HG03025 (cell line): ENCODE measurements around the gene OPTN.
"Not testable (repeated sequence)": the region's sequence is repeated elsewhere in the genome, so short reads cannot be mapped to it uniquely, and the experiment has no call there.

ENCODE experiments used
- ATAC-seq: cut with Tn5 transposase; IDR thresholded peaks from one replicate; pipeline ENCODE4 v1.9.1; 2021; ENCODE audit warnings: mild to moderate bottlenecking, moderate library complexity; ENCODE audit not compliant: unreplicated experiment, low FRiP score

The OPTN gene

DNA sequence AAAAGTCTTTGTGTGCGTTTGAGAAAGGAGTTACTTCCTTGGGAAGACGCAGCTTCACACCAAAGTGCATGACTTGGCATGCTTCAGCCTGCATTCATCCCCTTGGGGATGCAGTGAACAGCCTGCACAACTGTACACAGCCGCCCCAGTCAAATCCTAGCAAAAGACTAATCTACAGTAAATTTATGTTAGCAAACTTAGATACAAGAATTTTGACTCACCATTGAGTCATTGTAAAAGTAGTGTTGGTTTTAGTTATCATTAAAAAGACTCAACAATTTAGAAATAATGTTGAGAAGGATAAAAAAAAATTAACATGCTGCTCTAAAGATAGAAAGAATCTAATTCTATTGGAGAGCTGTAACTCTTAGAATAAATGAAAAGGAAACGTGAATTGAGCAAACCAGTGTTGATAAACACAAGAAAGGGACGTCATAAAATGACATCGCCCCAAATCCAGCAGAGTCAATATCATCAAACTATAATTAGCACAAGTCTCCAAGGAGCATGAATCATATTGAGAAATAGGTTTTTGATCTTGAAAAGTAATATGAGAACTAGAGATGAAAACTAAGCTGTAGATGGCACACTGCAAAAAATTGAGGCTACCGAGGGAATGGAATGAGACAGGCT is 11.9 kb upstream of the OPTN start:
- no peak for ATAC-seq

GRCh38 chr10:13089345-13089744 is 10.6 kb upstream of the OPTN start:
- no peak for ATAC-seq

- ATAC-seq: no peak
Measured at GRCh38 chr10:13090289-13090688, 9.7 kb upstream of the OPTN start.

DNA sequence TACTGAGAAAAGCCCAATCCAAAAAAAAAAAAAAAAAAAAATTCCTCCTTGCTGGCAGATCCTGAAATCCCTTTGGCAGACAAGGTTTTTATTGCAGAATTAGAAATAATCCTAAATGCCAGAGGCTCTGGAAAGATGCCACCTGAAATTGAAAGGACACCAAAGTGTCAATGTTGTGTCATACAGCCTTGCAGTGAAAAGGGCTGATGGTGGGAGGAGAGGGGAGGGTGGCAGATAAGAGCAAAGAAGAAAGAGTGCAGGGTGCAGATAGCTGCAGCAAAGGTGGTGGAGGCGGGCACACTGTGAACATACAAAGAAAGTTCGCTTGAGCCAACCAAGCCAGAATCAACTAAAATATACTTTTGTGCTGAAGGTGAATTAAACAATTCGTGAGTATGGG is 8.2 kb upstream of the OPTN start:
- no peak for ATAC-seq

DNA sequence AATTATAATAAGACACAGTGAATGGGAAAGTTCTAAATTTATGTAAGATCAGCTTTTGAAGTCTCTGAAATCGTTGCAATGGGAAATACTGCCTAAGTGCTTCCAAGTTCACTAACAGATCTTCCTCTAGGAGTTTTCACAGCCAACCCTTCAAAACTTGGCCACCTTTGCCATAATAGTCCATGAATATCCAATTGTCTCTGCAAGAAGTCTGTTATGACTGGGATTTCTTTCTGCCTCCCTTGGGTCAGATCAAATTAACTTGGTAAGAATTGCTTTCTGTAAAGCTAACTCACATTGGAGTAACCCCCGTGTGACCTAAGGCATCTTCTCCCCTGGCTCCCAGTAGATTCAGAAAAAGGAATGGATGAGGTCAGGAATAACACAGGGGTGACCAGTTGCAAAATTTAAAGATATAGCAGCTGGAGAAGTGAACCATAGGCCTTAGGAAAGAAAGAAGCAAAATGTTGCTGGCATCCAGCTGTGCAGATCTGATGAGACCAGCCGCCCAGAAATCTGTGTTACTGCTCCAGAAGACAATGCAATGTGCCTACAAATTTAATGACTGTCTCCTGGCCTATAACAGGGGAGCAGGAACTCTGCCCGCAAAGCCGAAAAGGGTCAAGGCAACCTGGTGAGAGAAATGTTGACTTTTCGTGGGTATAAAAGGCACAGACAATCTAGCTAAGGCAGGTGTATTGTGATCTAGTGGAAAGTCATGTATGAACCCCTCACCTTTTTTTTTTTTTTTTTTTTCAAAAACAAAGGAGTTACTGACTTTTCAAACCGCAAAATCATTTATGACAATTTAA is 7.5 kb upstream of the OPTN start:
- no peak for ATAC-seq

DNA sequence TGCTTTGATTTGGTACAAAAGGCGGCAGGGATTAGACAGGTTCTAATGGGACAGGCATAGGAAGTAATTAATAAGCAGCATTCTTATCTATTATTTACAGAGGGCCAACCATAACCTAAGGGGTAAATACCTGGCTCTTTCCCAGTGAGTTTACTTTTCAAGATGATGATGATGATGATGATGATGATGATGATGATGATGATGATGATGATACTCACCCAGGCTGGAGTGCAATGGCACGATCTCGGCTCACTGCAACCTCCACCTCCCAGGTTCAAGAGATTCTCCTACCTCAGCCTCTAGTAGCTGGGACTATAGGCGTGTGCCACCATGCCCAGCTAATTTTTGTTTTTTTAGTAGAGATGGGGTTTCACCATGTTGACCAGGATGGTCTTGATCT is 5.9 kb upstream of the OPTN start:
- not testable (repeated sequence) for ATAC-seq

- ATAC-seq: no peak
Measured at GRCh38 chr10:13095094-13095493, 4.9 kb upstream of the OPTN start.

DNA sequence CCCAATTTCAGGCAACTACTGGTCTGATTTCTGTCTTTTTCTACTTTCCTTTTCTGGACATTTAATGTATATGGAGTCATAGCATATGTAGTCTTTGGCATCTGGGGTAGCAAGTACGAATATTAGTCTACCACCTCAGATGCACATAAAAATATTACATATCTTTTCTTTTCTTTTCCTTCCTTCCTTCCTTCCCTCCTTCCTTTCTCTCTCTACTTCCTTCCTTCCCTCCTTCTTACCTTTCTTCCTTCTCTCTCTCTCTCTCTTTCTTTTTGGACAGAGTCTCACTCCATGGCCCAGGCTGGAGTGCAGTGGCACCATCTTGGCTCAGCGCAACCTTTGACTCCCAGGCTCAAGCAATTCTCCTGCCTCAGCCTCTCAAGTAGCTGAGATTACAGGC is 4.0 kb upstream of the OPTN start:
- ATAC-seq: no peak

- ATAC-seq: no peak
Measured at GRCh38 chr10:13099144-13099665, 758 bp upstream of the OPTN start.

GRCh38 chr10:13100349-13101294 is 659 bp downstream of the OPTN start:
- ATAC-seq: peak; percentile 13

DNA sequence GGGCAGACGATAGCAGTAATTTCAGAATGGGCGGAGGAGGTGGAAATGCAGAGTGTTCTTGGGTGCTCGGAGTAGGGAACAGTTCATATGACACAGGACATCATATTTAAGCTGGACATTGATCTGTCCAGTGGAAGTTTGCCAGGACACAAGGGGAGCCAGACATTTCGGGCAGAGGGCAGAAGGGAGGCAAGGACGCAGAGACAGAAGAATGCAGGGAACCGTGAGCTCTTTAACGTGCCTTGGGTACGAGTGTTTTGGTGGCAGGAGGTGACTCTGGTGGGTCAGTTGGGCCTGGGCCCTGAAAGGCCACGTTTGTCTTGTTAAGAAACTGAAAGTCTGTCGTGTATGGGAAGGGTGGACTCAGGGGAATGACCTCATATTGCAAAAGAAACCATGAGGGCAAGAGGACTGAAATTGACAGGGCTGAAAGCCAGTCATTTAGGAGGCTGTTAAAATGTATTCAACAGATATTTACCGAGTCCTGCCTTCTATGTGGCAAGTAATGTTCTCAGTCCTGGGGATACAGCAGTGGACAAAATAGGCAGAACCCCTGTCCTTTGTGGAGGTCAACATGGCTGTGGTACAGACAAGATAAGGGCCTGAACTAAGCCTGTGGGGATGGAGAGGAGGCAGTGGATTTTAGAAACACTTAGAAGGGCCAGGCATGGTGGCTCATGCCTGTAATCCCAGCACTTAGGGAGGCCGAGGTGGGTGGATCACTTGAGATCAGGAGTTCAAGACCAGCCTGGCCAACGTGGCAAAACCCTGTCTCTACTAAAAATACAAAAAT is 2.2 kb downstream of the OPTN start:
- ATAC-seq: no peak

DNA sequence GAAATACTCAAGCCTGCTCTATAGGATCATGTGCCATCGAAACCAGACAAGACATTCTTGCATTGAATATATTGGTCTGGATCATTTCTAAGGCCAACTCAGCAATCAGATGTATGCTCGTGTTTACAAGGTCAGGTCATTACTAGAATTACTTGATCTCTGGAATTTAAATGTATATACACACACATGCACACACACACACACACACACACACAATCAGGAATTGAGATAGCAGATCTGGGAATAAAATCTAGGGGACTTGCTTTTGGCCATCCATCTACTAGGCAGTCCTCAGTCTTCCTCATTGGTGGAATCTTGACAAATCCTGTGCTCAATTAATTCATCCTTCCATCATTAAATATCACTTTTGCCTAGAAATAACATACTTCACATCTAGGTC is 3.6 kb downstream of the OPTN start:
- no peak for ATAC-seq

- ATAC-seq: no peak
Measured at GRCh38 chr10:13104697-13105096, 4.7 kb downstream of the OPTN start.

GRCh38 chr10:13105184-13105583 is 5.2 kb downstream of the OPTN start:
- no peak for ATAC-seq

DNA sequence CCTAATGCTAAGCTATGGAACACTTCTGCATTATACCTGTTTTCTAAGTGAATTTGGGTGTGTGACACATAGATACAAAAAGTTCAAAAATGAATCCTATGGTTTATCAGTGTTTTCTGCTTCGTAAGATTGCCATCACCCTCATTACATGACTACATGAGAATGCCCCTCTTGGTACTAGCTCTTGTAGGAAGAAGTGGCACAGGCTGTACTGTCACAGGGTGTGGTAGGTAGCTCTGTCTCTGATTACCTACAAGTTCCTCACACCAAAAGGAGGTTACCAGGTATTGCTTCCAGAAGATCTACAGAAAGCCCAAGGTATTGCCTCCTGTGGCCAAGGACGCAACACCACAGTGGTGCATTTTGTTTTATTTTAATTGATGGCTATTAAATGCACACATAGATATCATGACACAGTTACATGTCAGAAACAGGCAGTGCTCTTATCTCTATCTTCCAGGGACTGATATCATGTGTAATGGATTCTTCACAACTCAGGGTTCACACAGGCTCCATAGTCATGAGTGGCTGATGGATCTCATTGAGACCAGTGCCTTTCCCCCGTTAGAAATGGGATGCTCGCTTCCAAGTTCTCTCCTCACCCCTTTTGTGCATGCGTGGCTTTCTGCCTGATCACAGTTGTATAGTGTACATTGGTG is 6.6 kb downstream of the OPTN start:
- no peak for ATAC-seq

- ATAC-seq: no peak
Measured at GRCh38 chr10:13110908-13111307, 10.9 kb downstream of the OPTN start.

- no peak for ATAC-seq
Measured at GRCh38 chr10:13113544-13113943, 13.6 kb downstream of the OPTN start.

DNA sequence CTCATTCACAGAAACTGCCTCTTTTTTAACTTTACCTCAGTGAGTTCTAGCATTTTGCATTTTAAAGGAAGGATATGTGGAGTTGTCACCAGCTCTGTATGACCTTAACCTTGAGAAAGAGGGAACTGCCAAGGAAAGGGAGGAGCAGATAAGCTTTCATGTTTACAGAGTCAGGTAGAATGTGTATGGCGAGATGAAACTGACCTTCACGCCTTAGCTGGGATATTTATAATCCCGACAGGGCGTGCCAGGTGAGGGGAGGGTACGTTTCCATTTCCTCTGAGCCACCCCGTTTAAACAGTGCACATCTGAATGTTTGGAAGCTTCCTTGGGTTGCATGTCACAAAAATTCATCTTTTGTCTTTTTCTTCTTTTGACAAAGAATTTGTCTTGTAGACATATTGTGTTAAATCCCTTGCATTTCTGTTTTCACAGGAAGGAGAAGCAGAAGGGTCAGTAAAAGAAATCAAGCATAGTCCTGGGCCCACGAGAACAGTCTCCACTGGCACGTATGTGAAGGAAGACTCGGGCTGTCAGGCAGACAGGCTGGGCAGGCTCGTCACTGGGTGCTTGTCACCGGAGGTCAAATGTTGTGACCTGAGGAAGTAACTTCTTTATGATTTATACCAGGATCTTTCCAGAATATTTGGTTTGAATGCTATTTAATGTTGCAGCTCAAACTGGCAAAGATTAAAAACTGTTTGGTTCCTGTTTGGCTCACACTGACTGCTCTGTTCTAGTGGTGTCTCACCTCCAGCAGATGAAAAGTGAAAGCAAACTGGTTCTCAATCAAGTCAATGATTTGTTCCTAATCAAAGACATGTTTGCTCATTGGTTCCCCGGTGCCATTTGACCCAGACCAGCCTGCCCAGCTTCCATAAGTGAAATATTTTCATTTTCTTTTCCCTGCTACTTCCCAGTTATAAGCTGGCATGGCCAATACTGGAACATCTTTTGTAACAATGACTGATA is 16.2 kb downstream of the OPTN start:
- ATAC-seq: no peak
